ENCODE results near the gene CD48.
"Not testable (repeated sequence)": the region's sequence is repeated elsewhere in the genome, so short reads cannot be mapped to it uniquely, and the experiment has no call there.

CD48 gene

GRCh38 chr1:160712525-160713080 lies 981 bp upstream of the CD48 start:
- DNase-seq (ENCODE audit: low spot score): not testable (repeated sequence)

- no peak for DNase-seq (ENCODE audit: low spot score)
Measured at GRCh38 chr1:160711276-160711601, 383 bp downstream of the CD48 start.

- no peak for DNase-seq (ENCODE audit: low spot score)
Measured at GRCh38 chr1:160710517-160711252, 937 bp downstream of the CD48 start.

- no peak for DNase-seq (ENCODE audit: low spot score)
Measured at GRCh38 chr1:160709715-160710114, 1.9 kb downstream of the CD48 start.

GRCh38 chr1:160708801-160709200 lies 2.8 kb downstream of the CD48 start:
- DNase-seq (ENCODE audit: low spot score): no peak

- no peak for DNase-seq (ENCODE audit: low spot score)
Measured at GRCh38 chr1:160708118-160708517, 3.5 kb downstream of the CD48 start.

GRCh38 chr1:160707236-160708064 lies 4.2 kb downstream of the CD48 start:
- no peak for DNase-seq (ENCODE audit: low spot score)

GRCh38 chr1:160706526-160707235 lies 4.9 kb downstream of the CD48 start:
- no peak for DNase-seq (ENCODE audit: low spot score)

- DNase-seq (ENCODE audit: low spot score): no peak
Measured at GRCh38 chr1:160705742-160706141, 5.9 kb downstream of the CD48 start.

GRCh38 chr1:160705212-160705621 lies 6.4 kb downstream of the CD48 start:
- DNase-seq (ENCODE audit: low spot score): not testable (repeated sequence)

GRCh38 chr1:160704250-160704649 lies 7.4 kb downstream of the CD48 start:
- no peak for DNase-seq (ENCODE audit: low spot score)

- no peak for DNase-seq (ENCODE audit: low spot score)
Measured at GRCh38 chr1:160702100-160702499, 9.5 kb downstream of the CD48 start.

- not testable (repeated sequence) for DNase-seq (ENCODE audit: low spot score)
Measured at GRCh38 chr1:160692390-160692789, 19.2 kb downstream of the CD48 start.

- no peak for DNase-seq (ENCODE audit: low spot score)
Measured at GRCh38 chr1:160685266-160685665, 26.4 kb downstream of the CD48 start.

- DNase-seq (ENCODE audit: low spot score): no peak
Measured at GRCh38 chr1:160682983-160683865, 28.4 kb downstream of the CD48 start.

- DNase-seq (ENCODE audit: low spot score): no peak
Measured at GRCh38 chr1:160681891-160682140, 29.8 kb downstream of the CD48 start.

- DNase-seq (ENCODE audit: low spot score): peak; percentile 25
Measured at GRCh38 chr1:160681066-160681890, 30.3 kb downstream of the CD48 start.

- DNase-seq (ENCODE audit: low spot score): no peak
Measured at GRCh38 chr1:160680399-160680798, 31.2 kb downstream of the CD48 start.

- DNase-seq (ENCODE audit: low spot score): no peak
Measured at GRCh38 chr1:160679893-160680292, 31.7 kb downstream of the CD48 start.

GRCh38 chr1:160676869-160677597 lies 34.6 kb downstream of the CD48 start:
- DNase-seq (ENCODE audit: low spot score): no peak

All from LoVo (cell line).